GM21390 (cell line): ENCODE data around the gene PRDM12.

Source experiments
- ATAC-seq: cut with Tn5 transposase; IDR thresholded peaks from one replicate; pipeline ENCODE4 v1.9.1; 2021; ENCODE audit not compliant: unreplicated experiment

PRDM12 gene

GRCh38 chr9:130714586-130715110, 50.3 kb downstream of the PRDM12 start:
- ATAC-seq = no peak

- ATAC-seq = no peak
Observed at GRCh38 chr9:130715270-130715669, 50.9 kb downstream of the PRDM12 start.

- ATAC-seq = no peak
Observed at GRCh38 chr9:130718562-130718961, 54.2 kb downstream of the PRDM12 start.

- ATAC-seq = no peak
Observed at GRCh38 chr9:130720762-130721161, 56.4 kb downstream of the PRDM12 start.

GRCh38 chr9:130728721-130729120, 64.3 kb downstream of the PRDM12 start:
- ATAC-seq = no peak

- no peak for ATAC-seq
Observed at GRCh38 chr9:130729145-130729544, 64.8 kb downstream of the PRDM12 start.

GRCh38 chr9:130731355-130731754, 67.0 kb downstream of the PRDM12 start:
- ATAC-seq = no peak

- ATAC-seq = no peak
Observed at GRCh38 chr9:130732136-130732535, 67.7 kb downstream of the PRDM12 start.
